HUDEP-2 (cell line): ENCODE measurements around the gene SSH3.
"Not testable (repeated sequence)": the region's sequence is repeated elsewhere in the genome, so short reads cannot be mapped to it uniquely, and the experiment has no call there.

Experiments used
- DNase-seq, 76 experiments: peaks; one replicate each; lab custom pipeline; 2025; ENCODE audit not compliant: unreplicated experiment in 76 of 76; lab: John Stamatoyannopoulos, UW

The SSH3 gene

DNA sequence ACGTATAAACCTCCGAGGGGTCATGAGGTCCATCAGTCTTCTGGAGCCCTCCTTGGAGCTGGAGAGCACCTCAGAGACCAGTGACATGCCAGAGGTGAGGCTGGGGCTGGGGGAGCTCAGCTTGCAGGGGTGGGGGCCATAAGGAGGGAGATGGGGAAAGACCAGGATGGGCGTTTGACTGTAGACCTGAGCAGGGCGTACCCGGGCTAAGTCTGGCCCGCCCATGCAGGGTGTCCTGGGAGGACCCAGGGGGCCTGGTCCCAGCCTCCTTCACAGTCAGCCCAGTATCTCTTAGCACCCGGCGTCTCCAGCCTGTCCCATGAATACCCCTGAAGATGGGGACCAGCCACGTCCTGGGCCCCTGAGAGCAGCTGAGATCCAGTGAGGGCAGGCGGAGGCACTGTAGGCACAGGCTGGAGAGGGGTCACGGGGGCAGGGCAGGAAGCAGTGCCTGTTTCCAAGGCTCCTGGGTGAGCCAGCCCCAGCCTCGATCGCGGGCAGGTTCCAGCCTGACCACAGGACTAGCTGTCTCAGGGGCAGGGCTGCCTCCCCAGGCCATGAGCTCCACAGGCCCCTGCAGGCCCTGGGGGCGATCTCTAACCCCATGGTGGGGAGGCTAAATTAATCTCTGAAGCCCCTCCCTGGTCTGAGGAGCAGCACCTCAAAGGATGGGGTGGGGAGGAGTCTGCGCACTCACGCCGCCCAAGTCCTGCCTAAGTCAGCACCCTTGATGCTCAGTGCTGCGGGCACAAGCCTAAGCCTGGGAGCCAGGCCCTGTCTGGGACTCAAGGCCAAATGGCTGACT lies 7.1 kb downstream of the SSH3 start:
- DNase-seq: no peak

DNA sequence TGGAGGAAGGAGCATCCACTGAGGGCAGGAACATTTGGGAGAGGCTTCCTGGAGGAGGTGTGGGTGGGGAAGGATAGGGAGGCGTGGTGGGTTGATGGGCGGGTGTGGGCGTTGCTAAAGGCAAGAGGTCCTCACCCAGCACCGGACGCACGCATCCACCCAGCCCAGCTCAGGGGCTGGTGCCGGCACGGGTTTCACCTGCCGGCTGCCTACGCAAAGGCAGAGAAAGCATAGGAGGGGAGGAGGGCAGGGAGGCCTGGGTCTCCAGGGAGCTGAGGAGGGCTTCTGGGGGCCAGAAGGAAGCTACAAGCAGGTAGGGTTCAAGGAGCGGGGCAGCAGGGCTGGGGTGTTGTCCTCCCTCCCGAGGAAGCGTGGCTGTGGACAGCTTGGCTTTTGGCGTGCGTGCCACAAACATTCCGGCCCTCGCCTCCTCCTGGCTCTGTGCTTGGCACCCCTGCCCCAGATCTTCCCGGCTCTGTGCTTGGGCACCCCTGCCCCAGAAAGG lies 7.8 kb downstream of the SSH3 start:
- DNase-seq: no peak

DNA sequence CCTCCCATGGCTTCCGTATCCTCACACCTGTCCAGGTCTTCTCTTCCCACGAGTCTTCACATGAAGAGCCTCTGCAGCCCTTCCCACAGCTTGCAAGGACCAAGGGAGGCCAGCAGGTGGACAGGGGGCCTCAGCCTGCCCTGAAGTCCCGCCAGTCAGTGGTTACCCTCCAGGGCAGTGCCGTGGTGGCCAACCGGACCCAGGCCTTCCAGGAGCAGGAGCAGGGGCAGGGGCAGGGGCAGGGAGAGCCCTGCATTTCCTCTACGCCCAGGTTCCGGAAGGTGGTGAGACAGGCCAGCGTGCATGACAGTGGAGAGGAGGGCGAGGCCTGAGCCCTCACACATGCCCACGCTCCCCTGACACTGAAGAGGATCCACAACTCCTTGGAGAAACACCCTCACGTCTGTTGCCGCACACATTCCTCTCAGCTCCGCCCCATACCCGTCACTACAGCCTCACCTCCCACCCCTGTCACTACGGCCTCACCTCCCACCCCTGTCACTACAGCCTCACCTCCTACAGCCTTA lies 8.3 kb downstream of the SSH3 start:
- DNase-seq: no peak

DNA sequence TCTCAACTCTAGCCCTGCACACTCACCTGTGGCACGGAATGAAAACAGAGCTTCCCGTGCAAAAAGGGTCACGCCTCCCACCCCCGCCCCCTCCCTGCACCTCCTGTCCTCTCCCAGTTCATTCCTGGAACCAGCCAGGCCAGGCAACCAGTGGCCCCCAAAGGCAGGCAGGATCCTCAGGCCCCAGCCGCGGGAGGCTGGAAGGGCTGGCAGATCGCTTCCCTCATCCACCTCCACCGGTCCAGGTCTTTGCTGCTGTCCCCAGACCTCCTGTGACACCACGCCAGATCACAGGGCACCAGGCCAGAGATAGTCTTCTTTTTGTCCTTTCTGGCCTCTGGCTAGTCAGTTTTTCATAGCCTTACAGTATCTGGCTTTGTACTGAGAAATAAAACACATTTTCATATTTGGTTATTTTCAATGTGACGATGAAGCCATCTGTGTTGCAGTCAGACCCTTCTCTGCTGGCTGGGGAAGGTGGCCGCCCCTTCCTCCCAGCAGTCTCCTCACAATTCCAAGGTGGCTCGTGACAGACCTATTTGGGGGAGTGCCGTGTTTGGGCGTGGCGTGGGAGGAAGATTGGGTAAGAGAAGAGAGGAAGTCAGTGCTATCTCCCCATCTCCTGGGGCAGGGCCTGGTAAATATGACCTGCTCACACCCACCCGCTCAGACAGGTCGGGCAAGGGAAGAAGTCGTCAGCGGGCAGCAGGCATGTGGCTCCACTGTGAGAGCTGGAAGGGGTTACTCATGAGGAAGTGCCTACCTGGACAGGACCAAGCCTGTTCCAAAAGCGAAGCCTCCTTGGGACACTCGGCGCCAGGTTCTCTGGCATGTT lies 9.1 kb downstream of the SSH3 start:
- peak in 72 of 76 experiments; percentile 14 to 83 (median 56) for DNase-seq

DNA sequence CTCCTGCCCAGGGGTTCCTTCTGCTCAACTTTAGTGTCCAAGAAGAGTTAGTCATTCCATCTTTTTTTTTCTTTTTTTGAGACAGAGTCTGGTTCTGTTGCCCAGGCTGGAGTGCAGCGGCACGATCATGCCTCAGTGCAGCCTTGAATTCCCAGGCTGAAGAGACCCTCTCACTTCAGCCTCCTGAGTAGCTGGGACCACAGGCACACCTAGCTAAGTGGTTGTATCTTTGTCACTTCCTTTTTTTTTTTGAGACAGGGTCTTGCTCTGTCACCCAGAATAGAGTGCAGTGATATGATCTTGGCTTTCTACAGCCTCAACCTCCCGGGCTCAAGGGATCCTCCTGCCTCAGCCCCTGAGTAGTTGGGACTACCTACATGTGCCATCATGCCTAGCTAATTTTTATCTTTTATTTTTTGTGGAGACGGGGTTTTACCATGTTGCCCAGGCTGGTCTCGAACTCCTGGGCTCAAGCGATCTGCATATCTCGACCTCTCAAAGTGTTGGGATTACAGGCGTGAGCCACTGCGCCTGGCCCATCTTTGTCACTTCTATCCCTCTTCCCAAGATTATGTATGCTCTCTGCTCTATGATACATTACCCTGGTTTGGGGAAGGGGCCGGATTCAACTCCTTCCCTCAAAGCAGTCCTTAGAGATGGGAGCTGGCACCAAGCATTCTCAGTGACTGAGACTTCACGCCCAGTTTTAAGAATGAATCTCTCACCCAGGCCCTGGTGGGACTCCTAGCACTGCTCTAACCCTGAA lies 10.0 kb downstream of the SSH3 start:
- no peak for DNase-seq

DNA sequence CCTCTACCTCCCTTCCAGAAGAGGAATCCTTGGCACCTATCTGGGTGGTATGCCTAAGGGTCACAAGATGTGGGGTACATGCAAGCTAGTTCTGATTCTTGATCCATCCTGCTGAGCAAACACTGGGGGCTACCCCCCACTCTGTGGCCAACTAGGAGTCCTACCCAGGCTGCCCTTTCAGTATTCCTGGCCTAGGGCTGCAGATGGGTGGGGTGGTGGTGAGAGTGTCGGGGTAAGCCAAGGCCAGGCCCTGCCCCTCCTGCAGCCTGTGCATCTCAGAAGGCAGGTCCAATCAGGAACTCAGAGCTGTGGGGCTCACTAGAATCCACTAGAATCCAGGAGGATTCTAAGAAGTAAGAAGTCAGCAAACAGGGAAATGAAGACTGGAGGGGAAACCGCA lies 10.9 kb downstream of the SSH3 start:
- no peak for DNase-seq

DNA sequence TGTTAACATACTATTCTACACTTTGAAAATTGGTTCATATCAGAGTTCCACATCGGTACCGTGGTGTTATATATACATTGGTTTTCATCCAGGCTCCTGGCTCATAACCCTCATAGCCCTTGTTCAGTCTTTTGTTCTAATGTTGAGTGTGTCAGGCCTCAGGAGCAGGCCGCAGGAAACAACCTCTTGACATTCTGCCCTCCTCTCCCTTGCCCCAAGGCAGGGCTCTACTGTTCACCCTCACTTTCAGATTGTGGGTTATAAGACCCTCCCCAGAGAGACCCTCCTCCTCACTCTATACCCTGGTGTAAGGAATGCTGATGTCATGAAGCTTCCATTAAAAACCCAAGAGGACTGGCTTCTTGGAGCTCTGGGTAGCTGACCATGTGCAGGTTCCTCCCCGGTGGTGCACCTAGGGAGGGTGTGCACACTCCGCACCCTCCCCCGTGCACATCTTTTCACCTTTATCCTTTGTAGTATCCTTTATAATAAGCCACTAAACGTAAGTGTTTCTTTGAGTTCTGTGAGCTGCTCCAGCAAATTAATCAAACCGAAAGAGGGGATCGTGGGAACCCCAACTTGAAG lies 12.1 kb downstream of the SSH3 start:
- no peak for DNase-seq

DNA sequence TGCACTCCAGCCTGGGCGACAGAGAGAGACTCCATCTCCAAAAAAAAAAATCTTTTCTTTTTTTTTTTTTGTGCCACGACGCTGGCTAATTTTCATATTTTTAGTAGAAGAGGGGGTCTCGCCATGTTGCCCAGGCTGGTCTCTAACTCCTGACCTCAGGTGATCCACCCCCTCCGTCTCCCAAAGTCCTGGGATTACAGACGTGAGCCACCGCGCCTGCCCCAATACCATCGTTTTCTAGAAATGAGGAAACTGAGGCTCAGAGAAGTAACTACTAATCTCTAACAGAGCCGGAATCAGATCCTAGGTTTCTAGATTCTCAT lies 13.5 kb downstream of the SSH3 start:
- DNase-seq: no peak

DNA sequence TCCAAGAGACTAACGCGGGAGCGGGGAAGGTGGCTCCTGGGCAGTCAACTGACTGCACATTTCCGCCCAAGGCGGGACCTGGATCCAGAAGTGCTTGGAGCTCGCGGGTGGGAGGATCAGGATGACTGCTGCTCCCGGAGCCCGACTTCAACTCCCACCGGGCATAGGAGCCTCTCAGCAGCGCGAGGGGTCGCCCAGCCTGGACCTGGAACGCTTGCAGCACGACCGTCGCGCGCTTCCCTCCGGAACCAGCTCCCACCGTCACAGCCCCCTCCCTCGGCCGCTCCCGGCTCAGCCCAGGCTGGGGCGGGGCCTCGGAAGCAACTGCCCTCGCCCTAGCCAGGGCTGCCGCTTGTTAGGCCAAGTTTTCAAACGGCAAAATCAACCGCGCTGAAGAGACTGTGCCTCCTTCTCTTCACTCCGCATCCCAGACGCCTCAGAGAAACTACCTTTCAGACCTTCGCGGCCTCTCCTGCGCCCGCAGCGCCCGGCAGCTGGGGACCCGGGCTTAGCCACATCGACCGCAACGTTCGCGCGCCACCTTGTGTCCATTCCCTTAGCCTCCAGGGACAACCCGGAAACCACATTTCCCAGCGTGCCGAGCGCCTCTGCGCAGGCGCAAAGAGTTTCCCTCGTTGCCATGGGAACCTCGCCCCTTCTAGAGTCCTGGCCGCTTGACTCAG lies 14.0 kb downstream of the SSH3 start:
- peak in 74 of 76 experiments; percentile 55 to 97 (median 92) for DNase-seq

DNA sequence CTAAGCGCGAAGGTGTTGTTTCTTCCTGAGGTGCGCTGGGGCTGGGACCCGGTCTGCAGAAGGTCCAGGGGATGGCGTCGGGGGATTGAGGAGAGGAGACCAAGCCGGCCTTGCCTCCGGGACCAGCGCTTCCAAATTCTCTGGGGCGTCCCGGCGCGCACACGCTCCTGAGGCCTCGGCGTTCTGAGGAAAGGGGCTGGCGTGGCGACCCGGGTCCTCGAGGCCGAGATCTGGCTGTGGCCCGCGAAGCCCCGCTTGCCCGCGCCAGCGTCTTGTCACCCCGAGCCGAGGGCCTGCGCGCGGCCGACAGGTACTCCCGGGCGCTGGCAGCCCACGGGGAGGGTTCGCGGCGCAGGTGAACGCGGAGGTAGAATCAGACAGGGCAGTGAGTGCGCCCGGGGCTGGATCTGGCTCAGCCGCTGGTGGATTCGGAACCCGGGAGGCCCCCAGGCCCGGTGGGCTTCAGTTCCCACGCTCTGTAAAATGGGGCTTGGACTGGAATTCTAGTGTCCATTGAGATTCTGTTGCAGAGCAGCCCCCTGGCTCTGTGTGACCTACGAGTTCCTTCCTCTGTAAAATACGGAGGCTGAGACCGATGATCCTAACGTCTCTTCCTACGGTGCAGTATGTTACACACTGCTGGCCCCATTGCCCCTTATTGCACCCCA lies 14.7 kb downstream of the SSH3 start:
- DNase-seq: peak in 1 of 76 experiments; percentile 19

DNA sequence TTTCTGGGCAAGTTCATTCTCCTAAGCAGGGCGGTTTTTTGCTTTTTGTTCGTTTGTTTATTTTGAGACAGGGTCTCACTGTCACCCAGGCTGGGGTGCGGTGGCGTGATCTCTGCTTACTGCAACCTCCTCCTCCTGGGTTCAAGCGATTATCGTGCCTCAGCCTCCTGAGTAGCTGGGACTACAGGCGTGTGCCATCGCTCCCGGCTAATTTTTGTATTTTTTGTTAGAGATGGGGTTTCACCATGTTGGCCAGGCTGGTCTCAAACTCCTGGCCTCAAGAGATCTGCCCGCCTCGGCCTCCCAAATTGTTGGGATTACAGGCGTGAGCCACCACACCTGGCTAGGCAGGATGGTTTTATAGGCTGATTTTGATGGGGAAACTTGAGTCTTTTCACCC lies 15.5 kb downstream of the SSH3 start:
- not testable (repeated sequence) for DNase-seq

DNA sequence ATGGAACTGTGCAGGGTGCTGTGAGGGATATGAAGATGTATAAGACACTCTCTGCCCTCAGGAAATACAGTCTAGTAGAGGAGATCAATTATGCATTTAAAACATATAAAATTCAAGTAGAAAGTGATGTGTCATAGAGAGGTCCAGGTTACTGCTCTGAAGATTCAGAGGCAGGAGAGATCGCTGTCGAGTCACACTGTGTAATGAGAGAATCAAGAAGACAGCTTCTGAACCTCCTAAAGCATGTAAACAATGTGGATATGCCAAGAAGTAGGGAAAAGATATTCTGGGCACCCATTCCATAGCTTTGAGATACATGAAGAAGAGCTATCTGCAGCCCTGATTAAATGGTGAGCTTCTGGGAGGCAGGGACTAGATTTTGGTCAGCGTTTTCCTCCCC lies 16.7 kb downstream of the SSH3 start:
- DNase-seq: no peak

DNA sequence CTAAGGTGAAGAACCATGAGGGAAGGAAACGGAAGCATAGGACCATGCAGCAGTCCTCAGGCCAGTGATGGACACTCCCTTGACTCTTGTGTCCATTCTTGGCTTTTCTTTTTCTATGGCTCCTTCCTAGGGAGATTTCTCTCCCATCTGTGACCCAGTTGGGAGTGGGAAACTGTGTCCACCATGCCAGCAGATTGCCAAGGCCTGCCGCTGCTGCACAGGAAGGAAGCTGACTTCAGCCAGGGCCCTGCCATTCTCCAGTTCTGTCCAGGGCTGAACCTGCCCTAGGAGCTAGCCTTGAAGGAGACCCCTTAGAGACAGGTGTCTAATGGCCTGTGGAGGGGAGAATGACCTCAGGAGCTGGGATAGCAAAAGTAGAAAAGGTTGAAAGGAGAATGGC lies 17.4 kb downstream of the SSH3 start:
- no peak for DNase-seq

DNA sequence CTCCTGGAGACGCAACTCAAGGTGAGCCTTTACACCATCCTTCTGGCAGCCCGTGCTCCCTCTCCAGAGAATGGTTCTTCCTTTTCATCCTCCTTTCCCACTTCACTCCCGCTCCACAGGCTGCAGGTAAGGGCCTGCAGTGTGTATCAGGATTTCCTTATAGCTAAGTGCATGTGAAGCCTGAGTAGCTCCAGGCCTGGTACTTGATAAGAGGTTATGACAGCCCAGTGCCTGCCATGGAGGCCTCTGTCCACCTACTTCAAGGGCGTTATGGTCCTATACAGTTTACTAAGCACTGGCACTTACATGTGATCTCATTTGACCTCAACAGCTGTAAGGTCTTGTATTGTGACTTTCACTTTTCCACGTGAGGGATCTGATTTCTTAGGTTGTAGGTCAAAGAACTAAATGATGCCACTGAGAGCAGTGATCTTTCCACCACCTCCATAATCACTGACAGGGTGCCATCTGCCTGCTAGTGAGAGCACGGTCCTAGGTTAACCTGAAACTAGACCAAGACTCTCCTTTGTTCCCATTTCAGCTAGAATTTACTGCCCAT lies 18.1 kb downstream of the SSH3 start:
- DNase-seq: peak in 1 of 76 experiments; percentile 16

DNA sequence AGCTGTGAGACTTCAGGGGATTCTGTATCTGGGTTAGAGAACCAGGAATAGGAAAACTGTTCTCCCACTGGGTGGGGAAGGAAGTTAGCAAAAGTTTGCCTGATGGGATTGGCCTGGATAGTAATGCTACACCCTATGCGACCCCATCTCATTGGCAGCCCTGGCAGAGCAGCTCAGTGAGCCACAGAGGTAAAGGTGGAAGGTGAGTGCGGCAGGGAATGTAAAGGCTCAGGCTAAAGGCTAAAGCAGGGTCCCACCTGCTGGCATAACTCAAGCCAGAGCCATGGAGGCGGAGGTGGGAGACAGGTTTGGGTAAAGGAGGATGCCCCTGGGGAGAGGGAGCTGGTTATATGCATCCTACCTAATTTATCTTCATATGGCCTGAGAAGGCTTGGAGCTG lies 18.7 kb downstream of the SSH3 start:
- no peak for DNase-seq

DNA sequence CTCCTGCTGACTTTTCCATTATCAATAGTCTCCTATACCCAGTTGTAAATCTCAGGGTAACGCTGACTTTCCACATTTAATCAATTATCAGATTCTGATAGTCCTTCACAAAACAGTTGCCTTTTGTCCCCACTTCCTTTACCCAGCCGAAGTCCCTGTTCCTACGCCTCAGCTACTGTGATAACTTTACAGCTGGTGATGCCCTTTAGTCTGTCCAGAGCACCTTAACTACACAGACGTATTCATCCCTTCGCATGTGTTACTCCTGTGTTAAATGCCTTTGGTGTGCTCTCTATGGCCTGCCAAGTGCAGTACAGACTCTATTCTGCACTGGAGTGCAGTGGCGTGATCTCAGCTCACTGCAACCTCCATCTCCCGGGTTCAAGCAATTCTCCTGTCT lies 20.2 kb downstream of the SSH3 start:
- no peak for DNase-seq

DNA sequence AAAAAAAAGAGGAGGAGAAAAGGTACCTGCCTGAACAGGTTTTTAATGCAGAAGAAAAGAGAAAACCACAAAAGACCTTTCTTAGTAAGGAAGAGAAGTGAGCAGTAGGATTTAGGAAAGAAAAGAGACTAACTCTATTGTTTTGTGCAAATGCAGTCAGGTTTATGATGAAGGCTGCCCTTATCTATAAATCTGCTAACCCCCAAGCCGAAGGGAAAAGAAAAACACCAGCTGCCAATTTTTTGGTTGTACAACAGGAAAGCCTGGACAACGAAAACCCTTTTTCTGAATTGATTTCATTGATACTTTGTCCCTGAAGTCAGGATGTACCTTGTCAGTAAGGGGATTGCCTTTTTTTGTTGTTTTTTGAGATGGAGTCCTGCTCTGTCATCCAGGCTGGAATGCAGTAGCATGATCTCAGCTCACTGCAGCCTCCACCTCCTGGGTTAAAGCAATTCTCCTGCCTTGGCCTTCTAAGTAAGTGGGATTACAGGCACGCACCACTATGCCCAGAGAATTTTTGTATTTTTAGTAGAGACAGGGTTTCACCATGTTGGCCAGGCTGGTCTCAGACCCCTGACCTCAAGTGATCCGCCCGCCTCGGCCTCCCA lies 28.9 kb downstream of the SSH3 start:
- DNase-seq: no peak

DNA sequence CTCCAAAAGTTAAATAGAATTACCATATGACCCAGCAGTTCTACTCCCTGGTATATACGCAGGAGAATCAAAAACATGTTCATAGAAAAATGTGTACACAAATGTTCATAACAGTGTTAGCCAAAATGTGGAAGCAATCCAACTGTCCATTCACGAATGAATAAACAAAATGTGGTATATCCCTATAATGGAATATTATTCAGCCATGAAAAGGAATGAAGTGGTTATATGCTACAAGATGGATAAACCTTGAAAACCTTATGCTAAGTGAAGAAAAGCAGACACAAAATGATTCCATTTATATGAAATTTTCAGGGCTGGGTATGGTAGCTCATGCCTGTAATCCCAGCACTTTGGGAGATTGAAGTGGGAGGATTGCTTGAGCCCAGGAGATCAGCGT lies 33.9 kb downstream of the SSH3 start:
- no peak for DNase-seq

DNA sequence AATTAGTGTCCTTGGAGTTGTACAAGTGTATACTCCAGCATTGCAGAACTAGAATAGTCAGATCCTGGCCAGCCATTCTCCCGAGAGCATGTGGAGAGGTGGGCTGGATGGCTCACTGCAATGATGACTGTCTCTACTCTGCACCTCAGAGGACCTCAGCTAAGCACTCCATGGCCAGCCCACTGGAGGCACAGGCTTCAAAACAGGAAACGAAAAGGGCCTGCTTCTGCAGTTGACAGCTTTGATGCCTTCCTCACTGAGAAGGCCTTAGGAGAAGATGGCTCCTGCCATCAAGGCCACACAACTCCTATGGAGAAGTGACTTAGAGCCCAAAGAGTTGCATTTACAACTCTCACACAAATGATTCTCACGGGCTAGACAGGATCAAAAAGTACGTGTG lies 40.9 kb downstream of the SSH3 start:
- DNase-seq: no peak
